GM21381 (cell line): Measurements from ENCODE around the gene FAM151A.

Experiments used
- ATAC-seq: cut with Tn5 transposase; IDR thresholded peaks from one replicate; pipeline ENCODE4 v1.9.1; 2021; ENCODE audit warnings: mild to moderate bottlenecking, moderate library complexity; ENCODE audit not compliant: unreplicated experiment

Gene FAM151A

DNA sequence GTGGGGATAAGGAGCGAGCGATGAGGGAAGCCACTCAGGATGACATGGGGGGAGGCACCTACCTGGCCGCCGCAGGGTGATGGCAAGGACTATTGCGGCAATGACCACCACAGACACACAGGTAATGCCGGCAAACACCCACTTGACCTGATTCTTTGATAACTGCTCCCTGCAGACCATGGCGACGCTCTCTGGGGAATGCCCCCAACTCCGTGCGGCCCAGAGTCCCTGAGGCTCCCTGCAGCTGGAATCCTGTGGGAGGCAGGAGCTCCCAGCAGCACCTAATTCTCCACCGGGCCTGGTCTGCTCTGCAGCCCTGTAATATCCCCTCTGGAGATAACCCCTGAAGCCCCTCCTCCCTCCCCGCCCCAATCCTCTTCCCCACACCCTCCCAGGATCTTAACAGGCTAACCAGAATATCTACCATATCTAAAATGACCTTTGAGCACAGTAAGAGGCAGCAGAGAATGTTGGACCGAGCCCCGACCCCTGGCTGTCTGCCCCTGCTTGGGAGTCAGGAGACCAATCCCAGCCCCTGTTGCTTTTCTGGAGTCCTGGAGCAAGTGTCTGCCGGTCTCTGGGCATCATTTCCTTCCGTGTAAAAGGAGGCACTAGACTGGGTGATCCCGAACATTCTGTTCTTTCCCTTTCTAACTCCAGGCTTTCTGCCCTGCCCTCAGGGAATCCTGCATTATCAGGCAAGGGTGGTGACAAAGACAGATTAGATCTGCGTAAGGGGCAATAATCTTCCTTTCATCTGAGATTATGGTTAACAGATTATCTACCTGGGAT is at the start of gene FAM151A:
Gene FAM151A (minus strand): TSS at position 310 of the 792 bp plus-strand sequence. CDS start 130 bp downstream, at position 180.
- ATAC-seq = no peak

DNA sequence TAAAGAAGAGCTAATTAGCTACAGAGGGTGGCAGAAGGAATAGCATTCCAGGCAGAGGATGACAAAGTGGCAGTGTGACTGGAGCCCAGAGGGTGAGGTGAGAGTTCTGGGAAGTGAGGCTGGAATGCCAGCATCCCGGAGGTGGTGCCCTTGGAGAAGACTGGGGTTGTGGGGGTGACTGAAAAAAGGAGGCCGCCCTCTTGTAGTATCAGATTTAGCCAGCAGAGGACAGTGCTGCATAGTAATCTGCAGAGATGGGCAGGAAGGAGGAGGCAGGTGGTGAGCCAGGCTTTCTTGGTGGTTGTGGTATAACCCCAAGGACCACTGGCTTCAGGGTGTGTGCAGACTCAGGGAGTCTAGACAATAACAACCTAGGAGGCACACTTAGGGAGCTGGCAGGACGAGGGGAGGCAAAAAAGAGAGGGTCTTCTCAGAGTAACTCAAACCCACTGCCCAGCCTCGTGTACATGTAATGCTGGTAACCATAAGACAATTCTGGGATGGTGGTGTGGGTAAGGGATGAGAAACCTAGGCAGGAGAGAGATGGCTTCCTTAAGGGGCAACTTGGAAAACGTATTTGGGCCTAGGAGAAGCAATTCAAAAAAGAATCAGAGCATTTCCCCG is 48.8 kb upstream of the FAM151A start:
- peak; percentile 64 for ATAC-seq

DNA sequence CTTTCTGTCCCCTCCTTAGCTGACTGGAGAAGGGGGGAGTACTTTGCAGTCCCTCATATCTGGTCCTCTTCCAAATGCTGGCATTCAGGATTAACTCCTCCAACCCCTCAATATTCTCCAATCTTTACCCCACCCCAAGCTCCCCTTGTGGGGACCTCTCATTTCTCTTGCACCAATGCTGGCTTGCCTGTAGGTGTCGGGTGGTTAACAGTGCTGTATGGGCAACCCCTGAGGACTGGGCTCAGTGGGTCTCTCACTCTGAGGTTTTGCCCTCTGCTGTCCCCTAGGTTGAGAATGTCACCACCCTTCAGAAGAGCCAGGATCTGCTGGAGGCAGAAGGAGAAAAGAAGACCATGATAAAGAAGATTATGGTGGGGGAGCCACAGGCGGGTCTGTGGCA is 45.2 kb upstream of the FAM151A start:
- no peak for ATAC-seq

DNA sequence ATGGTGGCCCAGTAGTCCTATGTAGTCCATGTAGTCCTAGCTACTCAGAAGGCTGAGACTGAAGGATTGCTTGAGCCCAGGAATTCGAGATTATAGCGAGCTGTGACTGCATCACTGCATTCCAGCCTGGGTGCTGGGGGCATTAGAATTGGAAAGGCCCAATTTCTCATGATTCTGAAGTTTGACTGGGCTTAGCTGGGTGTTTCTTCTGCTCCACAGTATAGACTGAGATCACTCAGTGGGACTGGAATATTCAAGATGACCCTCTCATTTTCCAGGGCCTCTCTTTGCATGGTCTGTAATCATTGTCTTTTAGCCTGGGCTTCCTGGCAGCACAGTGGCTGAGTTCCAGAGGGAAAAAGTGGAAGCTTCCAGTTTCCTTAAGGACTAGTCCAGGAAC is 44.5 kb upstream of the FAM151A start:
- ATAC-seq = no peak

DNA sequence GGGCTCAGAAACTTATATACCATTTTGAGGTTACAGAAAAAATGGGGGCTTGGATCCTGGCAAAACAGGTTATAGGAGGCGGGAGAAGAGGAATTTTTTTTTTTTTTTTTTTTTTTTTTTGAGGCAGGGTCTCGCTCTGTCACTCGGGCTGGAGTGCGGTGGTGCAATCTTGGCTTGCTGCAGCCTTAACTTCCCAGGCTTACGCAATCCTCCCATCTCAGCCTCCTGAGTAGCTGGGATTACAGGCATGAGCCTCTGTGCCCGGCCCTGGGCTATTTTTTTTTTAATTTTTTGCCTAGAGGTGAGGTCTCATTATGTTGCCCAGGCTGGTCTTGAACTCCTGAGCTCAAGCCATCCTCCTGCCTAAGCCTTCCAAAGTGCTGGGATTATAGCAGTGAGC is 43.0 kb upstream of the FAM151A start:
- no peak for ATAC-seq

DNA sequence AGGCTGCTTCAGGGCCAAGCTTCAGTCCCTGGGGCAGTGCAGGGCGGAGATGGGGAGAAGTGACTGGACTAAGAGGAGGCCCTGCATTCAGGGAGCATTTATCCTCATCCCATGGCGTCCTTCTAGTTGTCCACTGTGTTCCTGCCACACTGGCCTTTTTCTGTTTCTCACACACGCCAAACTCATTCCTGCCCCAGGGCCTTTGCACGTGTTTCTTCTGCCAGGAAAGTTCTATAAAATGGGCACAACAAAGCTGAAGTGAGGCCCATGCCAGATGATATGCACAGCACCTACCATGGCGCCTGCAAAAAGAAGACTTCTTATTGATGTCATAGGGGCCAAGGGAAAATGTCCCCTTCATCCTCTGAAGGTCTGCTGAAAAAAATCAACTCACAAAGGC is 42.5 kb upstream of the FAM151A start:
- no peak for ATAC-seq

DNA sequence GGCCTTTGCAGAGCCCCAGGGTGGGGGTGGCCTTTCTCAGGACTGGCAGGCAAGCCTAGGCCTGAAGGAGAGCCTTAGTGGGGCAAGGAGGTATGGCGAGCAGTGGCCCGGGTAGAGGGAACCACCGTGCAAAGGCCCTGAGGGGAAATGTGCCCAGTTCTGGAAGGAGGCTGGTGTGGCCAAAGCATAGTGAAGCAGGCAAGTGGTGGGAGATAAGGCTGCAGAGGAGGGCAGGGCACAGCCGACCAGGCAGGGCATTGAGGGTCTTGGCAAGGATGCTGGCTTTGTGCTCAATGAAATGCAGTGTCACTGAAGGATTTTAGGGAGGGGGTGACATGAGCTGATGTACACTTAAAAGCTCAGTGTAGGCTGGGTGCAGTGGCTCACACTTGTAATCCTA is 41.0 kb upstream of the FAM151A start:
- ATAC-seq = no peak

DNA sequence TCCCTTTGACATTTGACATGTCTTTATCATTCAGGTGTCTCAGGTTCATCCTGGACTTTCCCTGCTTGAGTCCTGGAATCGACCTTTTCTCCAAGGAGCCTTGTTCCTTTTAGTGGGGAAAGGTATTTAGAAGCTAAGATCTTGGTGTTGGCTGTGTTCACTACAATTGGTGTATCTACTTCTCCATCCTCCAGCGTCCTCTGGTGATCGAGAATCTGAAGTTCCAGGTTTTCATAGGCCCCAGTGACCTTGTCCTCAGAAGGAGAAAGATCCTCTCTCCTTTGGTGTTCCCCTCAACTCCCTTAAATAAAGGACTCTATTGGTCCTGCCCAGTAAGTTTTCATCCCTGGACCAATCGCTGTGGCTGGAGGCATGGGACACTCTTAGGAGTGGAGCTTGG is 40.4 kb upstream of the FAM151A start:
- no peak for ATAC-seq

DNA sequence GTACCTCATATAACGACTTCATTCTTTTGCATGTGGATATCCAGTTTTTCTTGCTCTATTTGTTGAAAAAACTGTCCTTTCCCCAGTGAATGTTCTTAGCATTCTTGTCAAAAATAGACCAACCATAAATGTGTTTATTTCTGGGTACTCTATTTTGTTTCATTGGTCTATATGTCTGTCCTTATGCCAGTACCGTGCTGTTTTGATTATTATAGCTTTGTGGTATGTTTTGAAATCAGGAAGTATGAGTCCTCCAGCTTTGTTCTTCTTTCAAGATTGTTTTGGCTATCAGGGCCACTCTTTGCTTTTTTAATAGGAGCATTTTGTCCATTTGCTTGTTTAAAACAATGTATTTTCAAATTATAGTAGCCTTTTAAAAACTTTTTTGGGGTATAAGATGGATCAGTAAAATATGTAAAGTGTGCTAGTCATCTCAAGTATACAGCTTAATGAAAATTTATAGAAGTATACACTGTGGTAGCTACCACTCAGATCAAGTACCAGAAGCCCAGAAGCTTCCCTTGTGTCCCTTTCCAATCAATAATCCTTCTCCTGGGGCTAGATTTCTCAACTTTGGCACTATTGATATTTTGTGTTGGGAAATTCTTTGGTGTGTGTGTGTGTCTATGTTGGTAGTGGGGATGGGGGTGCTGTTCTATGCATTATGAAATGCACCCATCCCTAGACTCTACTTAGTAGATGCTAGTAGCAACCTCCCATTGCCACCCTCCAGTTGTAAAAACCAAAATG is 35.0 kb upstream of the FAM151A start:
- ATAC-seq = no peak

DNA sequence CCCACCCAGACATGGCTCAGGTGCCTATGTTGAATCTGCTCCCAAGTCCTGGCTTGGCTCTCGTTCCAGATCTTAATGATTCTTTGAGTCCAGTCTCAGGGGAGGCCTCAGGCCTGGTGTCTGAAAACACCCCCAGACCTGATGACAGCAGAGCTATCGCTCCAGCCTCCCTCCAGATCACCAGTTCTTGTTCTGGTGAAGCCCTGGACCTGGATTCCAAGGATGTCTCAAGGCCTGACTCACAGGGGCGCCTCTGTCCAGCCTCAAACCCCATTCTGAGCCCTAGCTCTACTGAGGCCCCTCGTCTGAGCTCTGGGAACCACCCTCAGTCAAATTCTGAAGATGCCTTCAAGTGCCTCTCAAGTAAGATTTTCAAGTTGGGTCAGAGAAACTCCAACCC is 29.7 kb upstream of the FAM151A start:
- ATAC-seq = no peak

DNA sequence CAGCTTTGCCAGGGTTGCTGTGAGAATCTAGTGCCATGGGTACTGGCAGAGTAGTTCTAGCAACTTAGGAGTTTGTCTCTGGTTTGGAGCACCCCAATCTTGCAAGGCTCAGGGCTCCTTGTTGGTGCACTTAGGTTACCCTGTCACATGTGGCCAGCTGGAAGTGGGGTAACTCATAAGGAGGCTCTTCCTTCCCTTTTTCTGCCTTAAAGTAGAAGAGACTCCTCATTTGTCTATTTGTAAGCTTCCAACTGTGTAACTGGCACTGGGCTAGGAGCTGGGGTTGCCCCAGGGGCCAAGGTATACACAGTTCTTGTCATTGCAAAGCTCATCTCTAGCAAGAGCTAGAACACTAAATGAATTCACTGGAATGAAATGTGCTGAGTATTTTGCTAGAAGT is 28.8 kb upstream of the FAM151A start:
- ATAC-seq = no peak

DNA sequence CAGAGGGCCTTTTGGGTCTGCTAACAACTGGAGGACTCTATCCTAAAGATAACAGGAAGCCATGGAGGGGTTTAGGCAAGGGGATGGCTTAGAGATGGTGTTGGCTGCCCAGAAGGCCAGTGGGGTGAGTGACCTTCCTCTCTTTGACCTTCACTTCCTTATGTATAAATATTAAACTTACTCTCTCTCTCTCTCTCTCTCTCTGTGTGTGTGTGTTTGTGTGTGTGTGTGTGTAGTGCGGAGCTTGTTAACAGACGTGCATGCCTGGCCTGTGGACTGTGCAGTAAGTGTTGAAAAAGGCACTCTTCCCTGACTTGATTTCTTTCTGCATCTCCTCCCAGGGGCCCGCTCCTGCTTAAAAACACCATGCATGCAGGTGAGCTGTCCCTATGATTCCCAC is 28.3 kb upstream of the FAM151A start:
- ATAC-seq = no peak

DNA sequence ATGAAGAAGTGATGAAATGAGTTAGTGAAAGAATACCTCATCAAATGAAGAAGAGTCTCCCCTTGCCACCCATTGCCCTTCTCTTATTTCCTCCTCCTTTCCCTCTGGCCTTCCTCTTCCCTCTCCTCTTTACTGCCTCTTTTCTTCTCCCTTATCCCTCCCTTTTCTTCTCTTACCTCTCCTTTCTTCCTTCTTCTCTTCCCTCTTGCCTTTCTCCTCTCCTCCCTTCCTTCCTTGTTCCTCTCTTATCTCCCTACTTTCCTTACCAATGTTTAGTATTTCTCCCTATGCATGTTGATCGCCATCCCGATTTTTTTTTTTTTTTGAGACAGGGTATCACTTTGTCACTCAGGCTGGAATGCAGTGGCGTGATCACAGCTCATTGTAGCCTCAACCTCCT is 27.1 kb upstream of the FAM151A start:
- no peak for ATAC-seq

DNA sequence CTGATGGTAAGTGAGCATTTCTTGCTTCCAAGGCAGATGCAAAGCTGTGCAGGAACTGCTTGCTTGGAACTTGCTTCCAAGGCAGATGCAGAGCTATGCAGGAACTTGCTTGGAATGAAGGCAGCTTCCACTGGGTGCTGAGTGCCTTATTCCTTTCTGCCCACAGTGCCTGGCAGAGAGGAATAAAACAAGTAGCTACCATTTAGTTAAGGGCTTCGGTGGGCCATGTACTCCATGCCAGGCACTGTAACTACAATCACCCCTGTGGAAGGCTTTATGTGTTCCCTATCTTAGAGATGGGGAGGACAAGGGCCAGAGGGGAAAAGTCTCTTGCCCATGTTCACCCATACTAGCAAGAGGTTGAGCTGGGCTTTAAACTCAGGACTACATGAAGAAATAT is 26.6 kb upstream of the FAM151A start:
- no peak for ATAC-seq

DNA sequence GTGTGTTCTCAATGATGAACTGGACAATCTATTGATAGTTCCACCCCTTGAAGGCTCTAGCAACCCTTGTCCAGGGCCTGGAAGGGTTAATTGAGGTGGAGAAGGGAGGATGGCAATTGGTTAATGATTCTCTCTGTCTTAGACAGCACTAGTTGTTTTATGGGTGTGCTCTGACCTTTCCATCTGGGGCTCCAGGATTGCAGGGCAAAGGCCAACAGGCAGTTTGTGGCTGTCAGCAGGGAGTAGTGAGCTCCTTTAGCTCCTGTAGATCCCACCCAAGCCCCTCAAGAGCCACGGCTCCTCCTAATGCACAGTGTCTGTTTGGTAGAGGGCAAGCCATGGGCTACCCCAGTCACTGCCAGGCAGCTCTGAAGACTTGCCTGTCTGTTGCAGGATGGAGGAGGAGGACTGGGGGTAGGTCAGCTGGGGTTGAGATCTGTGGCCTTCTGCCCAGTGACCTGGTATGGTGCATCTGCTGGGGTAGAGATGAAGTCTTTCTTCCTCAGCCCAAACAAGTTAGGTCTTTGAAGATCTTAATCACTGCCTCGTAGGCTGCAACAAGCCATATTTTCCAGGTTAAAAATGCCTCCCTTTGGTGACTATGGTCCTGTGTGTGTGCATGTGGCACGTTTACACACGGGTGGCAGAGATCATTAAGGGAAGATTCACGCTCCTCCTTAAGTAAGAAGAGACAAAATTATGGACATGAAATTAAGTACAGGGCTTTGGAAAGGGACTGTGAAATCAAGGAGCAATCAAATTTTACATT is 26.0 kb upstream of the FAM151A start:
- no peak for ATAC-seq

DNA sequence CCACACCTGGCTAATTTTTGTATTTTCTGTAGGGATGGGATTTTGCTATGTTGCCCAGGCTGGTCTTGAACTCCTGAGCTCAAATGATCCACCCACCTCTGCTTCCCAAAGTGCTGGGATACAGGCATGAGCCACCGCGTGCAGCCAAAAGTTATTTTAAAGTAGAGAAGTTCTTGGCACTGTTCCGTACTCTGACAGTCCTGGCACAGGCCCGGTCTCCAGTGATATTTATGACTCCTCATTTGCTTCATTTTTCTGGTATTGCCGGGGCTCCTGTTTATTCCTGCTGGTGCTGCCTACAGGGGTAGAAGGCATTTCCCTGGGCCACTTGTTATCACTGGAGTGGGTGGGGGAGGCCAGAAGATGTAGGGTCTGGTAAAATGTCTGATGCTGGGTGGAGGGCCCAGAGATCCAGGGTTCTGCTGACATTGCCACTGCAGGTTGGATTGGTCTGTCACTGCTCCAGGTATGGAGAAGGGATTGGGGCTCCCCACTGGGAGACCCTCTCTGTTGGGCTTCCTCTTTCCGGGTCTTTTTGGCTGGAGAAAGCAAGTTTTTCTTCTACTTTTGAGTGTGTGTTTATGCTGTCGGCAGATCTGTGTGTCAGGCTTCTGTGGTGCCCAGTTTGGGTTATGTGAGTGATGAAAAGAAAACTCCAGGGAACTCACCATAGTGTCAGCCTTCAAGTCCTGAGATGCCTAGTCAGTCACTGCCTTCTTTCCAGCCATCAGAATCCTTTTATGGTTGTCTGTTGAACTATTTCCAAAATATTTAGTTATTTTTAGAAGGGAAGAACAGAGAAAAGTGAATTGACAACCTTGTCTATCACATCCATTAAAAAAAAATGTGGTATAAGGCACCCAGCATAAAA is 22.7 kb upstream of the FAM151A start:
- no peak for ATAC-seq

DNA sequence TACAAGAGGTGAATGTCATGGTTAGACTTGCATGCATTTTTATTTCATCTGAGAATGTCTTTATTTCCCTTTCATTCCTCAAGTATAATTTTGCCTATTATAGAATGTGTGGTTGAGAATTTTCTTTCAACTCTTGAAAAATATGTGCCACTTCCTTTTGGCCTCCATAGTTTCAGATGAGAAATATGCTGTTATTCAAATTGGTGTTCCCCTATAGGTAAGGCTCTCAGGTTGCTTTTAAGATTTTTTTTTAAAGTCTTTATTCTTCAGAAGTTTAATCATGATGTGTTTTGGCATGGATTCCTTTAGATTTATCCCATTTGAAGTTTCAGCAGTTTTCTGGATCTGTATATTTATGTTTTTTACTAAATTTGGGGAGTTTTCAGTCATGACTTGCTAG is 20.4 kb upstream of the FAM151A start:
- ATAC-seq = no peak

DNA sequence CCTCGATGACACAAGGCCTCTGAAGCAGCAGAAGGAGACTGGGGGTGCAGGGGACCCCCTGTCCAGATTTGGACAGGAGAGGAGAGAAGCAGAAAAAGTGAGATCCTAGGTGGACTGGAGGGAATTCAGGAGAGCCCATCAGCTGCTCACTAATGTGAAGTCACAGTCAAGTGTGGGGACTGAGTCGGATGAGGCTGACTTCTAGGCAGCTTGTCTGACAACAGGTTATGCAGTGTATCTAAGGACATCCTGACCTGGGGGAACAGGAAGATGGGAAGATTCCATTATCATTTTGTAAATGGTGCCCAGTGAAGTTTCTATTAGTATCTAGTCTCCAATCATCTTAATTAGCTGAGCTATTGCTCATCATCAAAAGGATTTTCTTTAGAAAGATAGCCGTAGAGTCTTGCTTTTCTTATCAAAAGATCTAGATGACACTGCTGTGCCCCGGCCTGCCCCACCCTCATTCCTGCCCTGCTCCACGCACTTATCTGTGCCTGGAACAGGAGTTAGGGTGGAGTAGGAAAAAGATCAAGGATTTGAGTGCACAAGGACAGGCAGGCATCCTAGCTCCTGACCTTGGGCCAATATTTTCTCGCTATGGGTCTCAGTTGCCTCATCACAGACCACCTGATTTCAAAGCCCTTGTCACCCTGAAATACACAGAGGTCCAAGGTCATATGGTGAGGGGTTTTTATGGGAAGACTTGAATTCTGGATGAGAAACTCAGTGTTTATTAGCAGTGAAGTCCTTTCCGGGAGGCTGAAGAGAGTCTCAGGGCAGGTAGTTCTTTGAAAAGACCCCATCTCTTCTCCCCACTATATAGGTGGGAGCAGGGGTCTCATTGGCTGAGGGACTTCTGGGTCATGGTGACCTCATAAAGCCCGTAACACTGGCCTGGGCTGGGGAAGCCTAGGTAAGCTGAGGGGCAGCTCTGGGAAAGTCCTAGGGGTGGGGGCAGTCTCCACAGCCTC is 17.8 kb upstream of the FAM151A start, which contains the start of gene MROH7:
Gene MROH7 (plus strand): TSS at position 924 of the 974 bp plus-strand sequence. CDS start 11,141 bp downstream, outside the sequence.
- no peak for ATAC-seq

DNA sequence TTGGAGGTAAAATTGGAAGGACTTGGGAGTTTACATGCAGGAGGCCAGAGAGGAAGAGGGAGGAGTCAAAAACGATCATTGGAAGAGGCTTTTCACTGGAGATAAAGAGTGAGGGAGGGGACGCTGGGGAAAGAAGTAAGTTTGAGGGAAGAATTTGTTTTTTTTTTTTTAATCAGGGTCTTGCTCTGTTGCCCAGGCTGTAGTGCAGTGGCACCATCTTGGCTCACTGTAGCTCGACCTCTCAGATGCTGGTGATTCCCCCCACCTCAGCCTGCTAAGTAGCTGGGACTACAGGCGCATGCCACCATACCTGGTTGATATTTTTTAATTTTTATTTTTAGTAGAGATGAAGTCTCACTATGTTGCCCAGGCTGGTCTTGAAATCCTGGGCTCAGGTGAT is 17.0 kb upstream of the FAM151A start:
- no peak for ATAC-seq
